Activated CD4-positive, alpha-beta T cell treated with anti-CD3 and anti-CD28 coated beads, Interleukin-2, amount 50 U/mL, for 16 hours (primary cell): ENCODE results near the gene PID1.

Experiments
- DNase-seq: peaks from one replicate; pipeline ENCODE4 v3.0.0-alpha.2; 2020

The PID1 gene

DNA sequence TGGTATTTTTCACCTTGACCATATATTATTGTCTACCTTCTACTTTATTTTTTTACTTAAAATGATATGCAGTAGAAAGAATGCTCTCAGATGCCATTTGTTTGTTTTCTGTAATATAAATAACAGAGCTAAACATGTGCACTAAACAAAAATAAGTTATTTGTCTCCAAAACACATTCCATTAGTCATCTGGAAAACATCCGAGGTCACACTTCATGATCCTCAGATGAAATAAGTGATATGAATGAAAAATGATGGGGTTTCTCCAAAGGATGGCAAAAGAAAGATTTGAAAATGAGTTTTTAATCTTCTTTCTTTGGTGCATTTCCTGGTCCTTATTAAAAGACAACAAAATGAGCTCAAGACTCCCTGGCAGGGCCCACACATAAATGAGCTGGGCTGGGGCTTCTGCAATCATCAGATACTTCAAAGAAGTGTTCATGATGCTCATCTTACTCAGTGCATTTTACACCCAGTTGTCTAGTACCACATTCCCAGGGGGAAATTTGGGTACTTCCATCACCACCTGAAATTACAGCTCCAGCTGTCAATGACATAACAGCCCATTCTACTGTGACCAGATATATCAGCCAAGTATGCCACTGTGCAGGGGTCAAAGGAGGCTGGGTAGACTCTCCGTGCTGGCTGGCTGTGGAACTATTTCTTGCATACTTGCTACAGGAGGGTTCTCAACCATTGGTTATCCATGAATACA, 283.5 kb downstream of the PID1 start:
- DNase-seq = no peak

DNA sequence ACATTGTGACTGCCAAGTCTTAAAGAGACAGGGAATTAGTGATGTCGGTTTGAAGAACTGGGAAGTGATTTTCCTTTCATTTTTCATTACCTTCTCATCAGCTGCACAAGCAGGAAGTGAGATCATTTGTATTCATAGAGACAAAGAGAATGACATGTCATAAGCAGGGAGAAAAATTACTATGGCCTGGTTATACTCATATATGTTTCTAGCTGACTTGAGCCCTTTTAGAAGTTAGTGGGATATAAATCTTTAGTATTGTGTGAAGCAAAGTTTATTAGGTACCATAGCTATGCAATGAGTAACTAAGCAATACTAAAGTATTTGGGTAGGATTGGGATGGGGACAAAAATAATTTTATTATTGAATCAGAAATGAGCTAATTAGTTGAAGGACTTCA, 284.1 kb downstream of the PID1 start:
- DNase-seq = no peak

DNA sequence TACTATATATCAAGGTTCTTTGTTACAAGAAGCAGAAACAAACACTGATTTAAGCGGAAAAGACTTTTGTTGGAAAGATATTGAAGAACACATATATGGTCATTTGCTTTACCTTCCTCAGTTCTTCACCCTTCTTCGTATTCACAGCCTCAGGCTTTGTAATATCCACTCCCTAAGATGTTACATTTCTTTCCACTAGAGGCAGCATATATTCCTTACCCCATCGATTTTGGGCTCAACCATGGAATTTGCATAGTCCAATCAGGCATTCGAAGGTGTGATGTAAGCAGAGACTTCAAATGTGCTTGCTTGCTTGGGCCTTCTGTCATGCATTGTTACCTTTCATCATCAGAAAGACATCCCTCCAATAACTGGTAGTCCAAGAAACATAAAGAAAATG, 287.4 kb downstream of the PID1 start:
- no peak for DNase-seq

DNA sequence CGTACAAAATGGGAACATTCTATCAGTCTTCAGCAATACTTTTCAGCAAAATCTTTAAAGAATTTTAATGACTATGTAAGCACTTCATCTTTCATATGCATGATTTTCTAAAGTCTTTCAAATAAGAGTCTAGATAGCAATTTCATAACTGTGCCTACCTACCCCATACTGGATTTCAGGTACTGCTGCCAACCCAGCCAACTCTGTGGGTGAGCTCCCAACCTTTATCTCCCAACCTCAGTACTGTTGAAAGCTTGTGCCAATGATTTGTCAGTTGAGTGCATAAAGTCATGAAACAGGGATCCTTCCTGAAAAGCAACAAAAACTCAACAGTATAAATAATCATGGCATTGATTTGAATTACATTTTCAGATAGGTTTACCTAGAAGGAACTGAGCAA, 296.9 kb downstream of the PID1 start:
- no peak for DNase-seq
